Effector memory CD4-positive, alpha-beta T cell (primary cell): ENCODE measurements around the gene CCDC50.

Source experiments
- DNase-seq, 3 donors: peaks; one replicate each; pipeline ENCODE4 v3.0.0-alpha.2; 2020
- H3K27ac ChIP-seq: 2 replicates; pipeline ENCODE4 v1.7.0; 2013; ENCODE audit warnings: mild to moderate bottlenecking, low read length, moderate library complexity; ENCODE audit not compliant: insufficient read depth, poor library complexity, severe bottlenecking
- H3K27me3 ChIP-seq: replicated peaks from 2 replicates; pipeline ENCODE4 v1.7.0; 2013; ENCODE audit warnings: mild to moderate bottlenecking, low read length; ENCODE audit not compliant: insufficient read depth, control insufficient read depth, poor library complexity, severe bottlenecking
- H3K36me3 ChIP-seq: 2 replicates; pipeline ENCODE4 v1.7.0; 2013; ENCODE audit warnings: mild to moderate bottlenecking, low read length, moderate library complexity; ENCODE audit not compliant: control insufficient read depth, insufficient read depth
- H3K4me1 ChIP-seq: 2 replicates; pipeline ENCODE4 v1.7.0; 2013; ENCODE audit warnings: low read length, mild to moderate bottlenecking; ENCODE audit not compliant: control insufficient read depth, insufficient read depth, poor library complexity, severe bottlenecking
- H3K4me3 ChIP-seq: 2 replicates; pipeline ENCODE4 v1.7.0; 2013; ENCODE audit warnings: low read length, low read depth, mild to moderate bottlenecking; ENCODE audit not compliant: insufficient read depth, poor library complexity, severe bottlenecking
- H3K9me3 ChIP-seq: 2 replicates; pipeline ENCODE4 v1.7.0; 2013; ENCODE audit warnings: mild to moderate bottlenecking, low read length, moderate library complexity; ENCODE audit not compliant: control insufficient read depth

CCDC50 gene

DNA sequence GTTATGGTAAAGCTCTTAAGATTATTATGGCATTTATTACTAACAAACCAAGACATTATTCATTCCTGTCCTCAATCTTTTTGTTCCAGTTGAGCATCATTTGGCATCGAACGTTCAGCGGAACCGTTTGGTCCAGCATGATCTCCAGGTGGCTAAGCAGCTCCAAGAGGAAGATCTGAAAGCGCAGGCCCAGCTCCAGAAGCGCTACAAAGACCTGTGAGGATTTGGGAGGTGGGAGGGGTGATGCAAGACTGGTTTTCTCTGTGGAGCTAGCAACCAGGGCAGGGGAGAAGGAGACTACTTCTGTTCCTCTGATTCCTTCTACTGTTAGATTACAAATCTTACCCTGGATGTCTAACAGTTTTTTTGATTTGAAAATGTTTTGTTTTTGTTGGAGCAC, 28.7 kb downstream of the CCDC50 start:
- DNase-seq: no peak
- Histone ChIP-seq H3K27ac (no peak overlapping the region), H3K4me1 (no peaks in the 10 kb centered on the region), H3K36me3 (no peaks in the 10 kb centered on the region), H3K9me3 (no peaks in the 10 kb centered on the region), H3K4me3 (no peak overlapping the region), H3K27me3 (no peaks in the 10 kb centered on the region)

DNA sequence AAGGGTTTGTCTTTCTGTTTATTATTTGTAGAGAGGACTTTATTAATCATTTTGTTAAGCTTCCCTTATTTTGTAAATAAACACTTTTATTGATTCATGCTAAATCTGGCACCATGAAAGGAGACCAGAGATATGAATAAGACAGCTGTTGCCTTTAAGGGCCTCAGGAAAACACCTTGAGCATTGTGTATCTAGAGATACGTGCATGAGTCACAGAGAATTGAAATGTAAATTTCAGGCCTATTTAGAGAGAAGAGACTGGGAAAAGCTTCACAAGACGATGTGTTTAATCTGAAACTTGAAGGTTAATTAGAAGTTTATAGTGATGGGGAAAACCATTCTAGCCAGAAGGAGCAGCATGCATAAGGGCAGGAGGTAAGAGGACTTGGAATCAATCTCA, 29.7 kb downstream of the CCDC50 start:
- Histone ChIP-seq H3K4me1 (no peaks in the 10 kb centered on the region), H3K27me3 (no peaks in the 10 kb centered on the region), H3K27ac (no peak overlapping the region), H3K9me3 (no peaks in the 10 kb centered on the region), H3K36me3 (no peaks in the 10 kb centered on the region), H3K4me3 (no peak overlapping the region)
- no peak for DNase-seq

DNA sequence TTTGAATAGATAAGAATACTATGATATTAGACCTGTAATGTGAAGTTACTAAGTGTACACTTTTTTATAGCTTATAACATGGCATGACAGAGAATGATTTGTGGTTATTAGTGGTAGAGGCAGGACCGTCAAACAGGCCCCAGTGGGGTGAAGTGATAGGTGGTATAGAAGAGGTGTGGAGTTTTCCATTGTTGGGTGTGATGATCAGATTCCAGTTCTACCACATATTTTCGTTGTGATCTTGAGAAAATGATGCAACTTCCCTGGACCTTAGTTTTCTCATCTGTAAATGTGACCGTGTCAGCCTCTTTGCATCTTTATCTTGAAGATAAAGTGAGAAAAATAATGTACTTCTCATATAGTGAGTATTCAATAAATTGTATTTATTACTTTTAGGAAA, 31.4 kb downstream of the CCDC50 start:
- no peaks in the 10 kb centered on the region for H3K27me3 ChIP-seq
- no peaks in the 10 kb centered on the region for H3K36me3 ChIP-seq
- no peak for DNase-seq
- H3K4me3 ChIP-seq: no peak overlapping the region
- H3K4me1 ChIP-seq: no peaks in the 10 kb centered on the region
- no peaks in the 10 kb centered on the region for H3K9me3 ChIP-seq
- H3K27ac ChIP-seq: no peak overlapping the region

DNA sequence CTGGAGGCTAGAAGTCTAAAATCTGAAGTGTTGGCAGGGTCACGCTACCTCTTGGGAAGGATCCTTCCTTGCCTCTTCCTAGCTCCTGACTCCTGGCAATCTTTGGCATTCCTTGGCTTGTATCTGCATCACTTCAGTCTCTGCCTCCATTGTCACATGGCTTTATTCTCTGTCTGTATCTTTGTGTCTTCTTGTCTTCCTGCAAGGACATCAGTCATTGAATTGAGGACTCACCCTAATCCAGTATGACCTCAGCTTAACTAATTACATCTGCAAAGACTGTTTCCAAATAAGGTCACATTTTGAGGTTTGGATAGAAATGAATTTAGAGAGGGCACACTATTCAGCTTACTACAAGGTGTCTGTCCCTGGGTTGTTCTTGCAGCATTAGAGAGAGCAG, 32.3 kb downstream of the CCDC50 start:
- no peaks in the 10 kb centered on the region for H3K4me1 ChIP-seq
- no peak overlapping the region for H3K4me3 ChIP-seq
- no peaks in the 10 kb centered on the region for H3K36me3 ChIP-seq
- DNase-seq: no peak
- H3K9me3 ChIP-seq: no peaks in the 10 kb centered on the region
- no peak overlapping the region for H3K27ac ChIP-seq
- H3K27me3 ChIP-seq: no peaks in the 10 kb centered on the region

DNA sequence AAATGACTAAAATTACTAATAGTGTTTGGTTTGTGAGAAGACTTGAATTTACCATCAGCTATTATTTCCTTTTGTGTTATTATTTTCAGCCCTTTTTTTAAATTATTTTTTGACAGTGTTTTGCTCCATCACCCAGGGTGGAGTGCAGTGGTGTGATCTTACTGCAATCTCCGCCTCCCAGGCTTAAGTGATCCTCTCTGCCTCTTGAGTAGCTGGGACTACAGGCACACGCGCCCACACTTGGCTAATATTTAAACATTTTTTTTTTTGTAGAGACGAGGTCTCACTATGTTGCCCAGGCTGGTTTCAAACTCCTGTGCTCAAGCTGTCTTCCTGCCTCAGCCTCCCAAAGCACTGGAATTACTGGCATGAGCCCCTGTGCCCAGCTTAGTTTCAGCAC, 32.8 kb downstream of the CCDC50 start:
- no peak for DNase-seq
- Histone ChIP-seq H3K27ac (no peak overlapping the region), H3K9me3 (no peaks in the 10 kb centered on the region), H3K4me1 (no peaks in the 10 kb centered on the region), H3K4me3 (no peak overlapping the region), H3K36me3 (no peaks in the 10 kb centered on the region), H3K27me3 (no peaks in the 10 kb centered on the region)

DNA sequence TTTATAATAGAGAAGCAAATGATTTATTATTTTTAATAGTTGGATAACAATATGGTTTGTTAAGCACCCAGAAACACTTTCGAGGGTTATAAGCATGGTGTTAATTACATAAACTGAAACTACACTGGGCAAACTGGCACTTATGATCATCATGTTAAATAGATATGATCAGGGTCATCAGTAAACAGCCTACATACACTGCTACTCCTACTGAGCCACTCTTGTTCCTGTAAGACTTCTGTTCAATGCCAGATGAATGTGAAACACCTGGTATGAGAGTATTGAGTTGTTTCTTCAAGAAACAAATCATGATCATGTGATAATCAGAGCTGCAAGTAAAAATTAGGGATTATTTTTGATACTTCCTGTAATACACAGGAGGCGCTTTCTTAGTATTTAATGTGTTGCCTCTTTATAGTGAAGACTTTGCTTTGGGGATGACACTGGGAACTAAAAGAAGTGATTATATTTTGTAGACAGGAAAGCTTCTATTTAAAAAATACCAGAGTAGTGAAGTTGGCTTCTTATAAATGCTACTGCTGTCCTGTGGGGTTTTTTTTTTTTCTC, 33.4 kb downstream of the CCDC50 start:
- no peaks in the 10 kb centered on the region for H3K36me3 ChIP-seq
- no peak overlapping the region for H3K27ac ChIP-seq

DNA sequence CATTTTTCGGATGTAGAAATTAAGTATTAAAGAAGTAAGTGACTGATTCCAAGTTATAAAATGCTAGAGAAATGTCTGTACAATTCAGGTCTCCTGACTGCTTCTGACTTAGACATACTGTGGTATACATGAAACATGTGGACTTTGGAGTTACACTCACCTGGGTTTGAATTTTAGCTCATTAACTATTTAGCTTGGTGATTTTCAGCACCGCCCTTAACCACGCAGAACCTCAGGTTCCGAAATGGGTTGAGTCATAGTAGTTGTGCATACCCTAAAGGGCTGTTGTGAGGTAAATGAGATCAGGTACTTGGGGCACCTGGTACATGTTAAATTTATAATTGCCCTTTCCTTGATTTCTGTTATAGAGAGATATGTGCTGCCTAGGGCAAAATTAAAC, 34.0 kb downstream of the CCDC50 start:
- Histone ChIP-seq H3K4me1 (no peaks in the 10 kb centered on the region), H3K36me3 (no peaks in the 10 kb centered on the region), H3K4me3 (no peak overlapping the region), H3K27ac (no peak overlapping the region), H3K9me3 (no peaks in the 10 kb centered on the region), H3K27me3 (no peaks in the 10 kb centered on the region)
- no peak for DNase-seq

More for the DNA sequence above, 33.4 kb downstream of the CCDC50 start:
- no peaks in the 10 kb centered on the region for H3K9me3 ChIP-seq
- H3K27me3 ChIP-seq: no peaks in the 10 kb centered on the region
- H3K4me1 ChIP-seq: no peaks in the 10 kb centered on the region
- H3K4me3 ChIP-seq: no peak overlapping the region
- DNase-seq: no peak

DNA sequence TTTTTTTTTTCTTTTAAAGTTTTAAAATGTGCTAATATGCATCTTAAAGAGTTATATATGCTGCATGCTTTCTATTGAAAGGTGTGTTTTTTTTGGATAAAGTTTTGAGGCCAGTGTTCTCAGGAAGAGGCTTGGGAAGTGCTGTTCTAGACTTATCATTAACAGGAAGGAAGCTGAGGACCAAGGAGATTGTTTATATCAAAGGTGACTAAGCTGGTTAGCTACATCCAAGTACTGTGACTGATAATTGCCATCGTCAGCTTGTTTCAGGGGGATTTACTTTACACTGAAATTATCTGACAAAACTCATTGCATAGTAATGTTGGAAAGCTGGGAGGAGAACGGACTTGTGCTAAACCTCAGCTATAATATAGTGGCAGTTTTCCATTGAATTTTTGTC, 37.5 kb downstream of the CCDC50 start:
- no peak overlapping the region for H3K4me3 ChIP-seq
- H3K4me1 ChIP-seq: no peaks in the 10 kb centered on the region
- H3K27ac ChIP-seq: no peak overlapping the region
- no peak for DNase-seq
- H3K9me3 ChIP-seq: no peaks in the 10 kb centered on the region
- no peaks in the 10 kb centered on the region for H3K36me3 ChIP-seq
- H3K27me3 ChIP-seq: no peaks in the 10 kb centered on the region

DNA sequence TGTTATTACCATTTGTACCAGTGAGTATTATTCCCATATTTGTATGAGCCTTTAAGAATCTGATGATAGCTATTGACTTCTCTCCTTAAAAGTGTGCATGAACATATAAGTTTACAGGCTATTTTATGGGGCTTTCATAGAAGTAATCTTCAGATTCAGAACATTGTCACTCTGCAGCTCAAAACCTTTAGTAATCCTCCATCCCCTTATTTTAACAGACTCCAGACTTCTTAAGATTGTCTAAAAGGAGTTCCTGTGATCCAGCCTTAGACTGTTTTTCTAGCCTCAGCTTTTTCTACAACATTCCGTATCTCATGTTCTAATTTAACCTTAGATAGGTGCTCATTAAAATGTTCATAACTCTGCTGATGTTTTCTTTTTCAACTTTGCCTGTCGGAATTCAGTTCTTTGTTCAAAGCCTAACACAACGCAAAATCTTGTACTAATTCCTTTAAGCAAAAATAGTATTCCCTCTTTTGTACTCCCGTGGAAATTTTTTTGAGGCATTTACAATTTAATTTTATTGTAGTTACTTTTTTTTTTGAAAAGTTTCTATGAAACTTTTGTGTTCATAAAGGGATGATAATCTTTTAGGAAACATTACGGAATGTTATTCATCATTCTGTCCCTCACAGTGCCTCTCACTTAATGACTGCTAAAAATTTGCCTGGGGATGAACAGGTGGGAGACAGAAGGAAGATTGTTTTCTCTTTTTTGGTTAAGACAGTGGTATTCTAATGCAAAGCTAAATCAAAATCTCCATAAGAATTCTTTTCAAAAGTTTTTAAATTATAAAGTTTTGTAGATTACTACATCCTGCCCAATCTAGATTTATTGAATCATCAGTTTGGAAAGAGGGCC, 39.8 kb downstream of the CCDC50 start:
- H3K36me3 ChIP-seq: no peaks in the 10 kb centered on the region
- H3K27me3 ChIP-seq: no peaks in the 10 kb centered on the region
- H3K27ac ChIP-seq: no peak overlapping the region
- no peak overlapping the region for H3K4me3 ChIP-seq
- DNase-seq: no peak
- H3K9me3 ChIP-seq: no peaks in the 10 kb centered on the region
- H3K4me1 ChIP-seq: no peaks in the 10 kb centered on the region

DNA sequence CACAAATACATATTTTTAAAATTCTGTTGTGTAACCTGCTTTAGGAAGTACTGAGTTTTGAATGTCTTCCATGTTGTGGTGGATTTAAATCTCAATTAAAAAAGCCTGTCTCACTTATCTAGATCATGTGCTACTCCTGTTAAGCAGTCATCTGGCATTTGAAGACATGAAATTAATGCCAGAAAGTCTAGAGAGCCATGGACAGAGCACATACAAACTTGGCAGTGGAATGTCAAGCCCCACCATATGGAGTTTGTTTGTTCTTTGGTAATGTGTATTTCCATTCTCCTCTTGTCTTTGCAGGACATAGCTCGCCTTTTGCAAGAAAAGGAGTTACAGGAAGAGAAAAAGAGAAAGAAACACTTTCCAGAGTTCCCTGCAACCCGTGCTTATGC, 40.4 kb downstream of the CCDC50 start:
- Histone ChIP-seq H3K36me3 (no peaks in the 10 kb centered on the region), H3K27me3 (no peaks in the 10 kb centered on the region), H3K4me3 (no peak overlapping the region), H3K9me3 (no peaks in the 10 kb centered on the region), H3K27ac (no peak overlapping the region), H3K4me1 (no peaks in the 10 kb centered on the region)
- DNase-seq: no peak
